ENCODE data around the gene ATP2A3. TPM values are rescaled to one million over a fixed set of nuclear protein-coding genes. Genes with fewer than 3 reads are reported as not detected.

The ATP2A3 gene
- total RNA-seq, 1 experiment from 2014 or later = 8.2 TPM

- Mint-ChIP-seq H3K4me3 (ENCODE audit: unreplicated experiment) (no peak overlapping the region), H3K27me3 (ENCODE audit: insufficient read depth, unreplicated experiment) (no peaks in the 10 kb centered on the region), H3K27ac (ENCODE audit: unreplicated experiment) (no peak overlapping the region), H3K9me3 (ENCODE audit: unreplicated experiment) (no peaks in the 10 kb centered on the region), H3K36me3 (ENCODE audit: insufficient read depth, unreplicated experiment) (no peaks in the 10 kb centered on the region), H3K4me1 (ENCODE audit: low read depth, unreplicated experiment) (no peaks in the 10 kb centered on the region)
- Histone ChIP-seq H3K9me3 (no peaks in the 10 kb centered on the region), H3K4me3 (ENCODE audit: low read depth, low read length) (no peak overlapping the region), H3K4me1 (no peaks in the 10 kb centered on the region), H3K36me3 (ENCODE audit: control insufficient read depth, insufficient read depth, low read length) (no peaks in the 10 kb centered on the region), H3K27me3 (replicated peaks; ENCODE audit: control insufficient read depth, insufficient read depth, low read length) (no peaks in the 10 kb centered on the region)
- CTCF ChIA-PET = no interaction called here
- intact Hi-C loops (cut with micrococcal nuclease; ENCODE audit: unreplicated experiment) = no loop called here
- no peak for DNase-seq
- BruUV-seq (replicated peaks) = no TSS peak
- no peak for TF ChIP-seq CTCF (IDR thresholded peaks at IDR 0.05; ENCODE audit: insufficient read depth in 1 of 2, low read depth in 1 of 2, low read length in 1 of 2, severe bottlenecking in 1 of 2, unreplicated experiment in 1 of 2)
- POLR2A ChIA-PET = no interaction called here
These were observed 12.8 kb downstream of the ATP2A3 start for GRCh38 chr17:3951420-3951819.

- Mint-ChIP-seq H3K4me1 (ENCODE audit: low read depth, unreplicated experiment) (no peaks in the 10 kb centered on the region), H3K36me3 (ENCODE audit: insufficient read depth, unreplicated experiment) (no peaks in the 10 kb centered on the region), H3K4me3 (ENCODE audit: unreplicated experiment) (no peak overlapping the region), H3K9me3 (ENCODE audit: unreplicated experiment) (no peaks in the 10 kb centered on the region), H3K27ac (ENCODE audit: unreplicated experiment) (no peak overlapping the region), H3K27me3 (ENCODE audit: insufficient read depth, unreplicated experiment) (no peaks in the 10 kb centered on the region)
- TF ChIP-seq CTCF (IDR thresholded peaks at IDR 0.05; ENCODE audit: insufficient read depth in 1 of 2, low read depth in 1 of 2, low read length in 1 of 2, severe bottlenecking in 1 of 2, unreplicated experiment in 1 of 2) = no peak
- Histone ChIP-seq H3K4me3 (ENCODE audit: low read depth, low read length) (no peak overlapping the region), H3K36me3 (ENCODE audit: control insufficient read depth, insufficient read depth, low read length) (no peaks in the 10 kb centered on the region), H3K4me1 (no peaks in the 10 kb centered on the region), H3K9me3 (no peaks in the 10 kb centered on the region), H3K27me3 (replicated peaks; ENCODE audit: control insufficient read depth, insufficient read depth, low read length) (no peaks in the 10 kb centered on the region)
- DNase-seq = no peak
- BruUV-seq (replicated peaks) = no TSS peak
- intact Hi-C loops (cut with micrococcal nuclease; ENCODE audit: unreplicated experiment) = no loop called here
- ChIA-PET CTCF (no interaction called here), POLR2A (no interaction called here)
These were observed 13.2 kb downstream of the ATP2A3 start for GRCh38 chr17:3951003-3951402.

GRCh38 chr17:3950584-3950983 lies 13.7 kb downstream of the ATP2A3 start:
- no peaks in the 10 kb centered on the region for H3K27me3 Mint-ChIP-seq (ENCODE audit: insufficient read depth, unreplicated experiment)
- Histone ChIP-seq H3K27me3 (replicated peaks; ENCODE audit: control insufficient read depth, insufficient read depth, low read length) (no peaks in the 10 kb centered on the region), H3K4me3 (ENCODE audit: low read depth, low read length) (no peak overlapping the region), H3K9me3 (no peaks in the 10 kb centered on the region), H3K4me1 (no peaks in the 10 kb centered on the region), H3K36me3 (ENCODE audit: control insufficient read depth, insufficient read depth, low read length) (no peaks in the 10 kb centered on the region)
- H3K4me3 Mint-ChIP-seq (ENCODE audit: unreplicated experiment) = no peak overlapping the region
- no peak for DNase-seq
- intact Hi-C loops (cut with micrococcal nuclease; ENCODE audit: unreplicated experiment) = no loop called here
- ChIA-PET POLR2A (no interaction called here), CTCF (no interaction called here)
- TF ChIP-seq CTCF (IDR thresholded peaks at IDR 0.05; ENCODE audit: insufficient read depth in 1 of 2, low read depth in 1 of 2, low read length in 1 of 2, severe bottlenecking in 1 of 2, unreplicated experiment in 1 of 2) = no peak
- no TSS peak for BruUV-seq (replicated peaks)
- H3K9me3 Mint-ChIP-seq (ENCODE audit: unreplicated experiment) = no peaks in the 10 kb centered on the region
- no peak overlapping the region for H3K27ac Mint-ChIP-seq (ENCODE audit: unreplicated experiment)
- no peaks in the 10 kb centered on the region for H3K36me3 Mint-ChIP-seq (ENCODE audit: insufficient read depth, unreplicated experiment)
- H3K4me1 Mint-ChIP-seq (ENCODE audit: low read depth, unreplicated experiment) = no peaks in the 10 kb centered on the region

Data from Caco-2 (cell line).